ENCODE results near the gene LINC00237. TPM values are rescaled to one million over a fixed set of nuclear protein-coding genes. Genes with fewer than 3 reads are reported as not detected.

The LINC00237 gene
- total RNA-seq, 1 donor from 2014 or later = not detected

DNA sequence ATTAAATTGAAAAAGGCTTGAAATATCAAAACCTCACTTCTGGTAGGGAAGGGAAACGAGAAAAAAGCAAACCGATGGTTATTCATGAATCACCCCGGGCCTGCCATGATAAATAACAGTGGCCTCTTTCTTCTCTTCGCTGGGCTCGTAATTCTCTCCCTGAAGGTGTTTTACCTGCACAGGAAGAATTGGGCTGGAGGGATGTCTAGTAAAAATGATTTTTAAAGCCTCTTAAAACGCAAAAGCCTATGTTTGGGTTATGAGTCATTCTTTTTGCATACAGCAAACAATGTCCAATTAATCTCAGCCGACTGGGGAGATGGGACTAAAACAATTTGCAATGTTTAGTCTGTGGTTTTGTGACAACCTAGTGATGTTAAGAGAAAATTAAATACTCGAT, 16.8 kb downstream of the LINC00237 start:
- H3K27ac Mint-ChIP-seq = no peak overlapping the region
- TF ChIP-seq, protein P1, sequence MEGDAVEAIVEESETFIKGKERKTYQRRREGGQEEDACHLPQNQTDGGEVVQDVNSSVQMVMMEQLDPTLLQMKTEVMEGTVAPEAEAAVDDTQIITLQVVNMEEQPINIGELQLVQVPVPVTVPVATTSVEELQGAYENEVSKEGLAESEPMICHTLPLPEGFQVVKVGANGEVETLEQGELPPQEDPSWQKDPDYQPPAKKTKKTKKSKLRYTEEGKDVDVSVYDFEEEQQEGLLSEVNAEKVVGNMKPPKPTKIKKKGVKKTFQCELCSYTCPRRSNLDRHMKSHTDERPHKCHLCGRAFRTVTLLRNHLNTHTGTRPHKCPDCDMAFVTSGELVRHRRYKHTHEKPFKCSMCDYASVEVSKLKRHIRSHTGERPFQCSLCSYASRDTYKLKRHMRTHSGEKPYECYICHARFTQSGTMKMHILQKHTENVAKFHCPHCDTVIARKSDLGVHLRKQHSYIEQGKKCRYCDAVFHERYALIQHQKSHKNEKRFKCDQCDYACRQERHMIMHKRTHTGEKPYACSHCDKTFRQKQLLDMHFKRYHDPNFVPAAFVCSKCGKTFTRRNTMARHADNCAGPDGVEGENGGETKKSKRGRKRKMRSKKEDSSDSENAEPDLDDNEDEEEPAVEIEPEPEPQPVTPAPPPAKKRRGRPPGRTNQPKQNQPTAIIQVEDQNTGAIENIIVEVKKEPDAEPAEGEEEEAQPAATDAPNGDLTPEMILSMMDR (IDR thresholded peaks at IDR 0.05) = no peak
- no peaks in the 10 kb centered on the region for H3K36me3 Mint-ChIP-seq (ENCODE audit: low read depth)
- intact Hi-C loops (cut with micrococcal nuclease) = no loop called here
- no peak for ATAC-seq (ENCODE audit: low read depth)
- H3K4me1 Mint-ChIP-seq = peaks cover 9% of the 10 kb centered on the region
- ChIA-PET CTCF (no interaction called here), POLR2A (no interaction called here)
- DNase-seq = no peak
- H3K9me3 Mint-ChIP-seq = no peaks in the 10 kb centered on the region
- peaks cover 39% of the 10 kb centered on the region for H3K27me3 Mint-ChIP-seq
- H3K4me3 Mint-ChIP-seq = no peak overlapping the region

DNA sequence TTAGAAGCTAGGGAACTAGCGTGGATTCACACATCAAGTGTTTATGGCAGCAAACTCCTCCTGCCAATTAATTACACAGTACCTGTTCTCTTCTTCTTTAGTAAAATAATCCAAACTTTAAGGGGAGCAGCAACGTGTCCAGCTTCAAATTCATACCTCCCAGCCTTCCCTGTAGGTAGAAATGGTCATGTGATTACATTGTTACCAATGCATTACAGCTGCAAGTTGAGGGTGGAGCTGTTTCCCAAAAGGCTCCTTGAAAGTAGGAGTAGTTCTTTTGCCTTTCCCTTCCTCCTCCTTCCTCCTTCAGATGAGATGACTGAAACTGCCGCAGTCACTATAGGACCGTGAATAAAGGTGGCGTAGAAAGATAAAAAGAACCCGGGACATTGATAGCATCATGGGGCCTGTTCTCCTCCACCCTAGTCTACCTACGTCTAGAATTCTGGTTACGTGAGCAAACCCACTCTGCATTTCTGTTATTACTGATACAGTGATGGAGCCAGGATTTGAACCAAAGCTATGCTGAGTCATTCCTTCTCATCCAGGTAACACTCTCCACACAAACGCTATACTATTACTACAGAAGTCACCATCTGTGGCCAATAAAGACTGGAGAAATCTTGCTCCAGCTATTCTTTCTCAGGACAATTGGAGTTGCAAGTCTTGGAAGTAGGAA, 18.2 kb downstream of the LINC00237 start:
- CTCF ChIA-PET = no interaction called here
- no peak overlapping the region for H3K27ac Mint-ChIP-seq
- POLR2A ChIA-PET = no interaction called here
- ATAC-seq (ENCODE audit: low read depth) = no peak
- peaks cover 9% of the 10 kb centered on the region for H3K4me1 Mint-ChIP-seq
- H3K4me3 Mint-ChIP-seq = no peak overlapping the region
- peaks cover 41% of the 10 kb centered on the region for H3K27me3 Mint-ChIP-seq
- H3K9me3 Mint-ChIP-seq = no peaks in the 10 kb centered on the region
- intact Hi-C loops (cut with micrococcal nuclease) = no loop called here
- no peaks in the 10 kb centered on the region for H3K36me3 Mint-ChIP-seq (ENCODE audit: low read depth)
- TF ChIP-seq, protein P1 (IDR thresholded peaks at IDR 0.05) = no peak
- no peak for DNase-seq

DNA sequence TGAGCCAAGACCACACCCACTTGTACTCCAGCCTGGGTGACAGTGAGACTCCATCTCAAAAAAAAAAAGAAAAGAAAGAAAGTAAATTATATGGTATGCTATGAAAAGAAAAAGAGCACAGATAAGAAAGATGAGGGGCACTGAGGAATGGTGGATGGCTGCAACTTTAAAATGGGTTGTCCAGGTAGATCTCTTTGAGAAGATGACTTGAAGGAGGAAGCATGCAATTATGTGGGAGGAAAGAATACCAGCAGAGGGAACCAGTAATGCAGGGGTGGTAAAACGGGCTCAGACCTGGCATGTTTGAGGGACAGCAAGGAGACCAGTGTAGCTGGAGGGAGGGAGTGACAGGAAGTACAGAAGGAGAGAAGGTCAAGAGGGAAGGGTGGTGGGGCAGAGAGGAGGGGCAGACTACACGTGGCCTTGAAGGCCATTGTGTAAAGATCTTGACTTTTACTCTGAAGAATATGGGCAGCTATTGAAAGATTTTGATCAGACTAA, 22.3 kb downstream of the LINC00237 start:
- Mint-ChIP-seq H3K36me3 (ENCODE audit: low read depth) (no peaks in the 10 kb centered on the region), H3K4me1 (no peaks in the 10 kb centered on the region), H3K27me3 (peaks cover 37% of the 10 kb centered on the region), H3K9me3 (no peaks in the 10 kb centered on the region), H3K27ac (no peak overlapping the region), H3K4me3 (no peak overlapping the region)
- intact Hi-C loops (cut with micrococcal nuclease) = no loop called here
- ChIA-PET CTCF (no interaction called here), POLR2A (no interaction called here)
- DNase-seq (no peak), ATAC-seq (ENCODE audit: low read depth) (no peak)
- TF ChIP-seq, protein P1 (IDR thresholded peaks at IDR 0.05) = no peak

DNA sequence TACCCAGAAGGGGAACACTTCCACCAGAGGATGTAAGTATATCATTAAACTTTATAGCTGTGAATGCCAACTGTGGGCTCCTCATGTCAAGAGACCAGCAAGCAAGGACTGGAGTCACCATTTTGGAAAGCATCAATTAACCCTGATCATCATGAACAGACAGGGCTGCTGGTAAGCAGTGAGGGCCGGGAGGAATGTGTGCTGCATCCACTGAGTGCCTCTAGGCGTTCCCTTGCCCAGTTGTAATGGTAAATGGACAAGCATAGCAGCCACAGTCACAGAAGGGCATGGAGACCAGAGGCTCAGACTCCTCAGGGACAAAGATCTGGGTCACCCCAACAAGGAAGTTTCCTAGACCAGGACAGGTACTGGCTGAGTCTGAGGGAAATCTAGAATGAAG, 23.6 kb downstream of the LINC00237 start:
- TF ChIP-seq, protein P1 (IDR thresholded peaks at IDR 0.05) = no peak
- no peaks in the 10 kb centered on the region for H3K4me1 Mint-ChIP-seq
- POLR2A ChIA-PET = no interaction called here

DNA sequence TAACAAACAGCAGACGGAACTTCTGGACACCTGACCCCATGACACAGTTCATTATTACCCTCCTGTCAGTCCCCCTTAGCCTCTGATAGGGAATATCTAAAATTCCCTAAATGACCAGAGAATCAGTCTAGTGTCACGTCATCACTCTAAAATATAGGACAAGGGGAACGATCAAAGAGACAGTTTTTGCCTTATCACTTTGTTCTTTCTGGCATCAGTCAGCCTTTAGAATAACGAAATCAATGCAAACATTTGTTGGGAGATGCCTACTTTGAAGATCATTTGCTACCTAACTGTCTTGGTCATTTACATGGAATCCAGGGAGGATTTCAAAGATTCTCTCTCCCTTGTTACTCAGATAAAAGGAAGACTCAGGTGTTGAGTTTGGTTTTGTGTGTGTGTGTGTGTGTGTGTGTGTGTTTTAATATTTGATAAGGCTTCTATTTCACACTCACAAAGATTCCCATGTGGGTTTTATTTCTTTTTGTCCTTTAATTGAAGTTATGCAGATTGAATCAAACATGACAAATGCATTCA, 28.3 kb downstream of the LINC00237 start:
- CTCF ChIA-PET = no interaction called here
- DNase-seq (no peak), ATAC-seq (ENCODE audit: low read depth) (no peak)
- no peak overlapping the region for H3K27ac Mint-ChIP-seq
- intact Hi-C loops (cut with micrococcal nuclease) = no loop called here
- no peaks in the 10 kb centered on the region for H3K4me1 Mint-ChIP-seq
- H3K36me3 Mint-ChIP-seq (ENCODE audit: low read depth) = no peaks in the 10 kb centered on the region
- no peaks in the 10 kb centered on the region for H3K9me3 Mint-ChIP-seq
- TF ChIP-seq, protein P1 (IDR thresholded peaks at IDR 0.05) = no peak
- POLR2A ChIA-PET = no interaction called here
- no peak overlapping the region for H3K4me3 Mint-ChIP-seq
- peaks cover 36% of the 10 kb centered on the region for H3K27me3 Mint-ChIP-seq

More for the DNA sequence above, 23.6 kb downstream of the LINC00237 start:
- intact Hi-C loops (cut with micrococcal nuclease) = no loop called here
- no peak overlapping the region for H3K27ac Mint-ChIP-seq
- no peaks in the 10 kb centered on the region for H3K36me3 Mint-ChIP-seq (ENCODE audit: low read depth)
- no peak overlapping the region for H3K4me3 Mint-ChIP-seq
- no peak for DNase-seq
- no peak for ATAC-seq (ENCODE audit: low read depth)
- peaks cover 41% of the 10 kb centered on the region for H3K27me3 Mint-ChIP-seq
- CTCF ChIA-PET = no interaction called here
- no peaks in the 10 kb centered on the region for H3K9me3 Mint-ChIP-seq

Data from activated B cell treated with CpG ODN at 0.5 μM for 24 hours (primary cell).